Suprapubic skin (tissue), 3 donors: Measurements from ENCODE around the gene ZFHX3.

Experiments
- CTCF ChIP-seq, 2 donors: fragments of 200-600 bp in 1 of 2; fragments of 450-650 bp in 1 of 2; sonication (generic) in 1 of 2; IDR thresholded peaks; one replicate each; pipeline ENCODE4 v1.5.1; 2016 to 2019; ENCODE audit warnings: antibody characterized with exemption in 2 of 2, mild to moderate bottlenecking in 1 of 2, moderate library complexity in 1 of 2
- POLR2A ChIP-seq, 2 donors: fragments of 450-650 bp; IDR thresholded peaks; one replicate each; pipeline ENCODE4 v1.6.1; 2017; ENCODE audit warnings: antibody characterized with exemption in 2 of 2, mild to moderate bottlenecking in 2 of 2, moderate library complexity in 2 of 2

- TF ChIP-seq CTCF (IDR thresholded peaks at IDR 0.05), result no peak
- TF ChIP-seq POLR2A (IDR thresholded peaks at IDR 0.05), result no peak
Observed at GRCh38 chr16:72921620-72922019, 126.3 kb downstream of the ZFHX3 start.
